Astrocyte of the cerebellum (primary cell): ENCODE measurements around the gene PRICKLE1.

Experiments used
- DNase-seq: peaks from one replicate; pipeline ENCODE4 v3.0.0-alpha.2; 2011; ENCODE audit warnings: low read depth
- H3K4me3 ChIP-seq: 2 replicates; pipeline ENCODE4 v1.5.1; 2011; ENCODE audit warnings: mild to moderate bottlenecking, low read depth, low read length, moderate library complexity
- CTCF ChIP-seq: IDR thresholded peaks from 2 replicates; pipeline ENCODE4 v1.5.1; 2012; ENCODE audit warnings: low read length, low read depth, moderate library complexity, mild to moderate bottlenecking; ENCODE audit errors: missing control alignments
- in situ Hi-C: cut with HindIII; loops from 2 replicates; pipeline ENCODE4 v1.10.0; 2017; ENCODE audit warnings: low sequenced_read_pairs

The PRICKLE1 gene

GRCh38 chr12:42498549-42499247 lies 90.8 kb downstream of the PRICKLE1 start:
- no peak for DNase-seq
- TF ChIP-seq CTCF = no peak
- in situ Hi-C loops = loop anchor here (25.0 kb wide), 1 partner anchor 789 kb away; no protein-coding TSS in a partner anchor
- no peak overlapping the region for H3K4me3 ChIP-seq

GRCh38 chr12:42496886-42497285 lies 92.7 kb downstream of the PRICKLE1 start:
- DNase-seq = no peak
- H3K4me3 ChIP-seq = no peak overlapping the region
- in situ Hi-C loops = loop anchor here (25.0 kb wide), 1 partner anchor 790 kb away; no protein-coding TSS in a partner anchor
- no peak for TF ChIP-seq CTCF

- no peak for DNase-seq
- in situ Hi-C loops = loop anchor here (25.0 kb wide), 1 partner anchor 792 kb away; no protein-coding TSS in a partner anchor
- no peak for TF ChIP-seq CTCF
- H3K4me3 ChIP-seq = no peak overlapping the region
Measured at GRCh38 chr12:42495244-42495643, 94.3 kb downstream of the PRICKLE1 start.

- in situ Hi-C loops = loop anchor here (25.0 kb wide), 1 partner anchor 795 kb away; no protein-coding TSS in a partner anchor
- no peak for TF ChIP-seq CTCF
- no peak for DNase-seq
- H3K4me3 ChIP-seq = no peak overlapping the region
Measured at GRCh38 chr12:42492267-42492666, 97.3 kb downstream of the PRICKLE1 start.

- H3K4me3 ChIP-seq = no peak overlapping the region
- in situ Hi-C loops = loop anchor here (25.0 kb wide), 1 partner anchor 797 kb away; no protein-coding TSS in a partner anchor
- TF ChIP-seq CTCF = no peak
Measured at GRCh38 chr12:42490261-42490842, 99.2 kb downstream of the PRICKLE1 start.

GRCh38 chr12:42486407-42486806 lies 103.1 kb downstream of the PRICKLE1 start:
- DNase-seq = no peak
- H3K4me3 ChIP-seq = no peak overlapping the region
- no peak for TF ChIP-seq CTCF
- in situ Hi-C loops = loop anchor here (25.0 kb wide), 1 partner anchor 801 kb away; no protein-coding TSS in a partner anchor

More at GRCh38 chr12:42490261-42490842, 99.2 kb downstream of the PRICKLE1 start:
- DNase-seq = no peak
